Endothelial cell of umbilical vein (primary cell): ENCODE data around the gene CIPC. TPM values are rescaled to one million over a fixed set of nuclear protein-coding genes. Genes with fewer than 3 reads are reported as not detected.

Source experiments
- BruUV-seq: library from RNA; stranded (reverse); fragments of 400-500 nt; replicated peaks from 2 replicates; lab custom pipeline; 2021; lab: Mats Ljungman, UMichigan
- CTCF ChIA-PET: fragments of 300-600, 350-600 bp; sonication (Branson Sonifier 250); formaldehyde crosslinking; loops from one replicate; lab custom pipeline; 2021; ENCODE audit warnings: antibody characterized with exemption, inconsistent platforms; lab: Charles Lee
- POLR2A ChIA-PET: fragments of 300-600, 350-600 bp; sonication (Branson Sonifier 250); formaldehyde crosslinking; loops from one replicate; lab custom pipeline; 2021; ENCODE audit warnings: antibody characterized with exemption, inconsistent platforms; lab: Charles Lee
- DNase-seq: peaks from one replicate; pipeline ENCODE4 v3.0.0-alpha.2; 2011; ENCODE audit warnings: low read depth, low spot score
- FAIRE-seq: peaks from 2 replicates; lab custom pipeline; 2011; peaks lifted over from hg19 to GRCh38; lab: Jason Lieb, UNC
- H2AFZ ChIP-seq: 2 replicates; pipeline ENCODE4 v1.6.0; 2012; ENCODE audit warnings: low read depth, low read length, control low read depth, inconsistent platforms
- H3K27ac ChIP-seq: 2 replicates; pipeline ENCODE4 v1.5.1; 2011; ENCODE audit warnings: low read depth, mild to moderate bottlenecking, control low read depth, low read length, moderate library complexity; ENCODE audit not compliant: insufficient read depth
- H3K27me3 ChIP-seq, 2 experiments: 2 replicates each; pipeline versions ENCODE4 v1.6.0 to v1.6.1; 2011; ENCODE audit warnings: low read length in 2 of 2, mixed read lengths in 1 of 2; ENCODE audit not compliant: control insufficient read depth in 2 of 2, insufficient read depth in 2 of 2
- H3K36me3 ChIP-seq, 2 experiments: 2 replicates in 1 of 2; 3 replicates in 1 of 2; pipeline ENCODE4 v1.5.1; 2011; ENCODE audit warnings: low read length in 2 of 2, mild to moderate bottlenecking in 1 of 2, moderate library complexity in 1 of 2; ENCODE audit not compliant: control insufficient read depth in 2 of 2, insufficient read depth in 2 of 2; ENCODE audit errors: extremely low read depth in 1 of 2
- H3K4me1 ChIP-seq: 3 replicates; pipeline ENCODE4 v1.5.1; 2011; ENCODE audit warnings: mild to moderate bottlenecking, low read length; ENCODE audit not compliant: control insufficient read depth, insufficient read depth; ENCODE audit errors: extremely low read depth
- H3K4me2 ChIP-seq: 2 replicates; pipeline ENCODE4 v1.6.1; 2011; ENCODE audit warnings: low read length, control low read depth, mixed read lengths; ENCODE audit not compliant: insufficient read depth
- H3K4me3 ChIP-seq, 3 experiments: fragments of 200-600 bp in 1 of 3; sonication (generic), shearing (Covaris generic) in 1 of 3; replicated peaks in 1 of 3; 2 replicates each; pipeline ENCODE4 v1.5.1; 2011 to 2016; ENCODE audit warnings: control low read depth in 3 of 3, low read length in 3 of 3, mild to moderate bottlenecking in 2 of 3, inconsistent platforms in 1 of 3, low read depth in 1 of 3, moderate library complexity in 1 of 3; ENCODE audit not compliant: insufficient read depth in 1 of 3
- H3K79me2 ChIP-seq: 2 replicates; pipeline ENCODE4 v1.6.0; 2012; ENCODE audit warnings: low read length, inconsistent platforms; ENCODE audit not compliant: control insufficient read depth, insufficient read depth
- H3K9ac ChIP-seq: replicated peaks from 2 replicates; pipeline ENCODE3; 2011; ENCODE audit warnings: low read length, control low read depth; ENCODE audit not compliant: insufficient read depth; ENCODE audit errors: extremely low read depth
- H3K9me1 ChIP-seq: replicated peaks from 3 replicates; pipeline ENCODE4 v1.6.0; 2011; ENCODE audit warnings: mild to moderate bottlenecking, low read length; ENCODE audit not compliant: control insufficient read depth, insufficient read depth; ENCODE audit errors: extremely low read depth
- H3K9me3 ChIP-seq: replicated peaks from 2 replicates; pipeline ENCODE4 v1.5.1; 2012; ENCODE audit warnings: low read length, inconsistent platforms; ENCODE audit not compliant: control insufficient read depth, insufficient read depth
- H4K20me1 ChIP-seq: replicated peaks from 2 replicates; pipeline ENCODE3; 2011; ENCODE audit warnings: mild to moderate bottlenecking, low read length; ENCODE audit not compliant: control insufficient read depth, insufficient read depth; ENCODE audit errors: extremely low read depth
- EZH2 ChIP-seq: IDR thresholded peaks from 2 replicates; pipeline ENCODE4 v1.6.1; 2012; ENCODE audit warnings: borderline replicate concordance, low read depth, mild to moderate bottlenecking, moderate library complexity, low read length, inconsistent platforms; ENCODE audit not compliant: severe bottlenecking
- FOS ChIP-seq: IDR thresholded peaks from 2 replicates; pipeline ENCODE4 v1.6.1; 2011; ENCODE audit warnings: mild to moderate bottlenecking, low read length, moderate library complexity, borderline replicate concordance; ENCODE audit not compliant: insufficient read depth
- GATA2 ChIP-seq: IDR thresholded peaks from 2 replicates; pipeline ENCODE4 v1.7.0; 2011; ENCODE audit warnings: low read depth, mild to moderate bottlenecking, moderate library complexity, mixed read lengths, low read length; ENCODE audit not compliant: insufficient read length, insufficient read depth
- JUN ChIP-seq: IDR thresholded peaks from 2 replicates; pipeline ENCODE4 v1.6.1; 2011; ENCODE audit warnings: borderline replicate concordance, low read depth; ENCODE audit not compliant: insufficient read length, insufficient read depth
- MYC ChIP-seq: IDR thresholded peaks from one replicate; pipeline ENCODE4 v1.6.1; 2011; ENCODE audit warnings: mild to moderate bottlenecking, low read depth, low read length
- POLR2A ChIP-seq: IDR thresholded peaks from 2 replicates; pipeline ENCODE4 v1.6.1; 2012; ENCODE audit warnings: low read depth, mild to moderate bottlenecking, control low read depth, low read length
- POLR2AphosphoS5 ChIP-seq: IDR thresholded peaks from 2 replicates; pipeline ENCODE4 v1.6.1; 2012; ENCODE audit warnings: low read depth, mild to moderate bottlenecking, control low read depth, low read length, moderate library complexity; ENCODE audit not compliant: insufficient read depth
- dilution Hi-C: fragments of 300-500 bp; cut with MboI; formaldehyde crosslinking; loops from one replicate; pipeline ENCODE4 v1.15.0; 2019; ENCODE audit warnings: low sequenced_read_pairs; ENCODE audit not compliant: extremely low pct_ligation_motif_present
- intact Hi-C: fragments of 100-400 bp; cut with micrococcal nuclease; formaldehyde crosslinking; loops from one replicate; pipeline ENCODE4 v1.10.0; 2022
- polyA plus RNA-seq, 4 experiments: library from polyadenylated mRNA; depleted of rRNA in 3 of 4; stranded (reverse) in 3 of 4; unstranded in 1 of 4; fragments of >200 nt; gene quantifications; 2 replicates each; pipeline versions ENCODE4 v1.2.1 to v1.2.3, GENCODE V29; 2011 to 2012; ENCODE audit warnings: missing spikeins in 1 of 4
- total RNA-seq: library from RNA; stranded (reverse); gene quantifications from 2 replicates; pipeline ENCODE4 v1.2.3, GENCODE V29; 2021
- TF ChIP-seq, protein P1 (sequence below), 2 donors: IDR thresholded peaks; 1 replicate in 1 of 2; 2 replicates in 1 of 2; pipeline ENCODE4 v1.5.1; 2011; ENCODE audit warnings: low read length in 2 of 2, mild to moderate bottlenecking in 2 of 2, moderate library complexity in 2 of 2, control low read depth in 1 of 2, inconsistent platforms in 1 of 2, low read depth in 1 of 2; ENCODE audit not compliant: insufficient read depth in 1 of 2; ENCODE audit errors: extremely low read depth in 1 of 2
- TF ChIP-seq, protein P2 (sequence below): IDR thresholded peaks from 2 replicates; pipeline ENCODE4 v1.6.1; 2011; ENCODE audit not compliant: insufficient read depth, insufficient read length

CIPC gene
- total and polyA plus RNA-seq, 2 donors (not counting 3 experiments of a cell fraction or from before 2014, with no cell fraction given), result 8.8 to 17.4 TPM

GRCh38 chr14:77144412-77145115 is 46.5 kb downstream of the CIPC start:
- Histone ChIP-seq H3K9me3 (no peaks in the 10 kb centered on the region), H3K4me3 (no peak overlapping the region), H3K9me1 (no peaks in the 10 kb centered on the region), H3K9ac (no peak overlapping the region), H3K36me3 (no peaks in the 10 kb centered on the region), H3K27ac (no peak overlapping the region), H3K4me2 (no peak overlapping the region), H3K27me3 (peaks cover 67 to 76% of the 10 kb centered on the region in 2 experiments), H3K4me1 (peaks cover 13% of the 10 kb centered on the region), H4K20me1 (no peaks in the 10 kb centered on the region), H2AFZ (no peak overlapping the region), H3K79me2 (no peaks in the 10 kb centered on the region)
- ChIA-PET CTCF (interaction anchor here (2.2 kb wide), 1 partner anchor 10 kb away, joined by 8 read pairs; no protein-coding TSS in a partner anchor), POLR2A (no interaction called here)
- no peak for FAIRE-seq
- dilution Hi-C loops (no loop called here), intact Hi-C loops (no loop called here)
- TF ChIP-seq EZH2 (no peak), MYC (no peak), POLR2A (no peak), POLR2AphosphoS5 (no peak), FOS (no peak), GATA2 (no peak), JUN (no peak)
- TF ChIP-seq, protein P1, sequence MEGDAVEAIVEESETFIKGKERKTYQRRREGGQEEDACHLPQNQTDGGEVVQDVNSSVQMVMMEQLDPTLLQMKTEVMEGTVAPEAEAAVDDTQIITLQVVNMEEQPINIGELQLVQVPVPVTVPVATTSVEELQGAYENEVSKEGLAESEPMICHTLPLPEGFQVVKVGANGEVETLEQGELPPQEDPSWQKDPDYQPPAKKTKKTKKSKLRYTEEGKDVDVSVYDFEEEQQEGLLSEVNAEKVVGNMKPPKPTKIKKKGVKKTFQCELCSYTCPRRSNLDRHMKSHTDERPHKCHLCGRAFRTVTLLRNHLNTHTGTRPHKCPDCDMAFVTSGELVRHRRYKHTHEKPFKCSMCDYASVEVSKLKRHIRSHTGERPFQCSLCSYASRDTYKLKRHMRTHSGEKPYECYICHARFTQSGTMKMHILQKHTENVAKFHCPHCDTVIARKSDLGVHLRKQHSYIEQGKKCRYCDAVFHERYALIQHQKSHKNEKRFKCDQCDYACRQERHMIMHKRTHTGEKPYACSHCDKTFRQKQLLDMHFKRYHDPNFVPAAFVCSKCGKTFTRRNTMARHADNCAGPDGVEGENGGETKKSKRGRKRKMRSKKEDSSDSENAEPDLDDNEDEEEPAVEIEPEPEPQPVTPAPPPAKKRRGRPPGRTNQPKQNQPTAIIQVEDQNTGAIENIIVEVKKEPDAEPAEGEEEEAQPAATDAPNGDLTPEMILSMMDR (IDR thresholded peaks at IDR 0.05; ENCODE audit: extremely low read depth in 1 of 2, insufficient read depth in 1 of 2, low read depth in 1 of 2, low read length in 2 of 2), result no peak
- TF ChIP-seq, protein P2, sequence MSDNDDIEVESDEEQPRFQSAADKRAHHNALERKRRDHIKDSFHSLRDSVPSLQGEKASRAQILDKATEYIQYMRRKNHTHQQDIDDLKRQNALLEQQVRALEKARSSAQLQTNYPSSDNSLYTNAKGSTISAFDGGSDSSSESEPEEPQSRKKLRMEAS, result no peak
- no TSS peak for BruUV-seq
- DNase-seq, result no peak
